SKM-1 treated with dmso at 0.1 percent for 144 hours (cell line): Measurements from ENCODE around the gene FOXM1.

Experiments used
- DNase-seq: peaks from one replicate; lab custom pipeline; 2025; ENCODE audit not compliant: unreplicated experiment; lab: John Stamatoyannopoulos, UW

The FOXM1 gene

DNA sequence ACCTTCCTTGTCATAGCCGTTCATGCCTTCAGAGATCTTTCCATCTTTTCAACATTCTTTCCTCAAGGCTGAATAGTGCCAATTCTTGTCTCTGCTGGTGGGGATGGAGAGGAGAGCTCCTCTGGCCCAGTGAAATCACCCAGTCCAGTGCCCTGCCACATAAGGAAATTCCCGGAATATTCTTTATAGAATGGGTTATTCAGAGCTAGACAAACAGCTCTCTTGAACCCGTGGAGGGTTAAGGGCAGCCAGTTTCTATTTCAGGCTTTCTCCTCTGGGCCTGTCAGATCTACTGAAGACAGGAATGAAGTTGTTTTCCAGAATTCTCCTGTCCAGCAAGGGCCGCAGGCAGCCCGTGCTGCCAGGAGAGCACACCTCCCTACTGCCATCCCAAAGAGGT lies 34.0 kb downstream of the FOXM1 start:
- no peak for DNase-seq

DNA sequence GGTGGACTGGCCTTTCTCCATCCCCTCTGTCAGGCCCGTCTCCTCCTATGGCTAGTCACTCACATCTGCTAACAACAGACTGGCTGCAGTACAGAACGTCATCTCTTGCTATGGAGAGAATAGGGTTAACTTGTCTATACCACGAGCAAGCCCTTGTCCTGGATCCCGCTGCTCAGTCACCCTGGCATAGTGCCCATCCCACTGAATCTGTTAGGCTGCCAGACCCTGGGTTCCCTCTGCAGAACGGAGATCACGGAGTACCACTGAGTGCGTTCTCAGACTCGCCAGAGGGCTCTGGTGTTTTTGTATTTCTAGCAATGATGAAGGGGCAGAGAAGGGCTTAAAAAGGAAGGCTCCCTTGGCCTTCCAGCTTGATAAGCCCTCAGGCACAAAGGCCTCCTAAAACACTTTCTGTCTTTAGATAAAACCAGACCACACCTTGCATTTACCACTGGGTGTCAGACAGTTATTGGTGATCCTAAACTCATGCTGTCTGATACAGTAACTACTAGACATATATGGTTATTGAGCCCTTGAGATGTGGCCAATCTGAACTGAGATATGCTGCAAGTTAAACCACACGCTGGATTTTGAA lies 35.8 kb downstream of the FOXM1 start:
- no peak for DNase-seq

DNA sequence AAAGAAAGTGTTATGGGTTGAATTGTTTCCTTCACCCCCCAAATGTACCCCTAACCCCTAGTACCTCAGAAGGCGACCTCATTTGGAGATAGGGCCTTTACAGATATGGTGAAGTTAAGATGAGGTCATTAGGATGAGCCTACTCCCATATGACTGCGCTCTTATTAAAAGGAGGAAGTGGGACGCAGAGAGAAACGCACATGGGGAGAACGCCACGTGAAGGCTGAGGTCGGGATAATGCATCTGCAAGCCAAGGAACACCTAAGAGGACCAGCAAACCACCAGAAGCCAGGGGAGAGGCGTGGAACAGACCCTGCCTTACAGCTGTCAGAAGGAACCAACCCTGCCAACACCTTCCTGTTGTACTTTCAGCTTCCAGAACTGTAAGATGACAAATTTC lies 40.4 kb downstream of the FOXM1 start:
- DNase-seq = no peak

DNA sequence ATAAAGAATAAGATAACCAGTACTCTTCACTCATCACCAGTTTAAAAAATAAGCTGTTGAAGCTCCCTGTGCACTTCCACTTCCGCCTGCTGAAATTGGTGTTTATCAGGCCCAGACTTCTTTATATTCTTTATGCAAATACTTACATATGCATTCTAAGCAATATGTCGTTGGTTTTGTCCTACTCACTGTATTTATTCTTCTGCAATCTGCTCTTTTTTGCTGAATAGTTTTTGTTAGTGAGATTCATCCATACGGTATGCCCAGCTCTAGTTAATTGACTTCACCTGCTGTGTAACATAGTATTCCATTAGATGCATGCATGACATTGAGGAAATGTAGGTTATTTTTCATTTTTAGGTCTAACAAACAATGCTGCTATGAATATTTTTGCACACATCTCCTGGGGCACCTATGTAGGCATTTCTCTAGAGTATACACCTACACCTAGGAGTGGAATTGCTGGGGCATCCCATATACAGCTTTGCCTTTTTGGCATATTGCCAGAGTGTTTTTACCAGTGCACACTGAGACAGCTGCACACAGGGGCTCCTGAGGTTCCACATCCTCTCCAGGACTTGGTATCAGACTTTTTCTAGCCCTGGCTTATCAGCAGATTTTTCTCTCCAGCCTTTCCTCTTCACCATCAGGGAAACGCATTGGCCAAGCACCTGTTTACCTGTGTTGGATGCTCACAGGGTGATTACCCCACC lies 41.1 kb downstream of the FOXM1 start:
- DNase-seq = no peak

DNA sequence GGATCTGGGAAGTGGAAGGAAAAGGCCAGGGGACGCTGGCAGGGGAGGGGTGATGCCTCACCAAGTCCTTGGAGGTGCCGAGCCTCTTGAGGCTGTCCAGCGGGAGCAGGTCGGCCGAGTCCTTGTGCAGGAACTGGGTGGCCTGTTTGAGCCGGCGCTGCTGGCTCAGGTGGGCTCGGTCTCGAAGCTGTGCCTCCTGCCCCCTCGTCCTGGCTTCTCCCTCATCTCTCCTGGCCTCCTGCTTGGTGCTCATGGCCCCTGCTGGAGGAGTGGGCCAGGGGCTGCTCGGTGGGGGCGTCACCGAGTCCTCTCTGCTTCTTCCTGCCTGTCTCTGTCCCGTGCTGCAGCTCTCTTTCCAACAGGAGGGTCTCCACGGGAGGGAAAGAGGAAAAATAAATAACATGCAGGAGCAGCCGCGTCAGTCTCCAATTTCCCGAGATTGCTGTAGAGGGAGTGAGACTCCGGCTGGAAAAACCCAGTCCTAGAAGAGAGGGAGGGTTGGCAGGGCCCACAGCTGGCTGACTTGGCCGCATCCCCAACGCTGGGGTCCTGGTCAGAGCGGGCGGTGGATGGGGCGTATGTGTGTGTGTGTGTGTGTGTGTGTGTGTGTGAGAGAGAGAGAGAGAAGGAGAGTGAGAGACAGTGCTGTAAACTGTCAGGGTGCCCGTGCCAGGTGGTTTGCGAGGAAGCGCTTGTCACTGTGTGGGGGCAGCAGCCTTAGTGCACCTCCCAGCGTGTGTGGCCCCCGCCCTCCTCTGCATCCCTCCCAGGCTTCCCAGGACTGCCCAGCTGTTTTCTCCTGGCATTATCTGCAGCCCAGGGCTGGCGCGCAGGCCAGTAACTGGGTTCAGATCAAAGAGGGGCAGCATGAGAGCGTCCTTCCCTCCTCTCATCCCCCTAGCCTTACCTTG lies 42.1 kb downstream of the FOXM1 start, which contains the start of gene NRIP2:
Gene NRIP2, minus strand, starts transcription at position 455 of the 911 bp plus-strand sequence. Its CDS starts 52 bp downstream, at position 403.
- DNase-seq = no peak

DNA sequence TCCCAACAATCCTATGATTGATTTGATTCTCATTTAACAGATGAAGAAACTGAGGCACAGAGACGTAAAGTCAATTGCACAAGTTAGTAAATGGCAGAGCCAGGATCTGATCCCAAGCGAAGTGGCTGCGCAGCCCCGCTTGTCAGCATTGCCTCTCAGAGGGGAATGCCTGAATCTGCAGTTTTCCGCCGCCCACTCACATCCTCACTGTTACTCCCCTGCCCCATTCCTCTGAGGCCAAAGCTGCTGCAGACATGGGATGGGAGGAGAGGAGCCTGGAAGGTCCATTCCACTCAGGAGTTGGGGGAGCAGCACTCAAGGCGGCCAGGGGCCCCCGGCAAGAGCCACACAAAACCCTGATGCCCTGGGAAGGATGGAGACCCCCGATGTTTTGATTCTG lies 43.2 kb downstream of the FOXM1 start:
- DNase-seq = no peak

DNA sequence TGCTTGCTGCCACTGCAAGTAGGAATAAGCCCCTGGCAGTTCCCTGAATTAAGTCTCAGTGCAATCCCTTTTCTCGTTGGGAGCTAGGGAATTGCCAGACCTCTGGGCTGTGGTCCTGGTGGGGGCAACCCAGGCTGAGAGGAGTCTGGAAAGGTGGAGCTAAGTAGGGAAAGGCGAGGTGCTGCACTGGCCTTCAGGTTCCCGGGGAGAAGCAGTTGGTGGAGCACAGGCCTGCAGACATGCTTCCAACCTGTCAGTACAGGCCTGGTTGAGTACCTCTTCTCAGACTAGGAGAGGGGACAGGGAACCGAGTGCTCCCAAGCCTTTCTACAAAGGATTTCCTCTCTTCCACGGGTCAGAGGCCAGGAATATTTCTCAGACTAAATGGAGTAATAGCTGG lies 43.6 kb downstream of the FOXM1 start:
- no peak for DNase-seq

DNA sequence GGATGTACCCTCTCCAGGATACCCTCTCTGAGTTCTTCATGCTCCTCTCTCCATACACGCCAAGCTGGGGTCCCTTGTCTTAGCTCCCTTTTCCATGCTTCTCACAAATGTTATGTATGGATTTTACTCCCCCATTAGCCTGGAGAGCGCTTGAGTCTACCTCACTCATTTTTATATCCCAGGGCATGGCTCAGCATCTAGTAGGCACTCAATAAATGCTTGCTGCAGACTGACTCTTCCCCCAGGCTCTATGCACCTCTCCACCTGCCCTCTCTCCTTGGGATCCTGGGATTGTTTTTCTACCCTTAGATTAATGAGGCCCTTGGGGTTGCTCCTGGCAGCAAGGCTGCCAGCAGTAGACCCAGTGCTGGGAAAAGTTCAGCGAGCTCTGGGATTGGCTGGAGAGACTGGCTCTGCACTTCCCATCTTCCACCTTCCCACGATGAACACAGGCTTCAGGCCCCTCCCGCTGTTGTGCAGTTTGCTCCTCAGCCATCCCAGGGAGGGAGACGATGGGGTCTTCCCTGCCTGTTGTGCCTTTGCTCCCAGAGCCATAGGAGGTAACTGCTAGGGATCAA lies 44.3 kb downstream of the FOXM1 start:
- no peak for DNase-seq

DNA sequence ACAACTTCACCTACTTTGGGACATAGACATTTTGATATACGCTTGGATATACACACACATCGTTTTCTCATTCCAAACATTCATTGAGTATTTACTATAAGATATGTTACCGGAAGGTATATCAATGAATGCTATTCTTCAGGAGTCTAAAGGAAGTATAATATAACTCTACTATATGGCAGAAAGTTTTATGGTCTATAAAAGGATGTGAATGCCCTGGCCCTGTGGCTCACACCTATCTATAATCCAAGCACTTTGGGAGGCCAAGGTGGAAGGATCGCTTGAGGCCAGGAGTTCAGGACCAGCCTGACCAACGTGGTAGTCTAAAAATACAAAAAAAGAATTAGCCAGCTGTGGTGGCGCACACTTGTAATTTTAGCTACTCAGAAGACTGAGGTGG lies 47.7 kb downstream of the FOXM1 start:
- DNase-seq = no peak

DNA sequence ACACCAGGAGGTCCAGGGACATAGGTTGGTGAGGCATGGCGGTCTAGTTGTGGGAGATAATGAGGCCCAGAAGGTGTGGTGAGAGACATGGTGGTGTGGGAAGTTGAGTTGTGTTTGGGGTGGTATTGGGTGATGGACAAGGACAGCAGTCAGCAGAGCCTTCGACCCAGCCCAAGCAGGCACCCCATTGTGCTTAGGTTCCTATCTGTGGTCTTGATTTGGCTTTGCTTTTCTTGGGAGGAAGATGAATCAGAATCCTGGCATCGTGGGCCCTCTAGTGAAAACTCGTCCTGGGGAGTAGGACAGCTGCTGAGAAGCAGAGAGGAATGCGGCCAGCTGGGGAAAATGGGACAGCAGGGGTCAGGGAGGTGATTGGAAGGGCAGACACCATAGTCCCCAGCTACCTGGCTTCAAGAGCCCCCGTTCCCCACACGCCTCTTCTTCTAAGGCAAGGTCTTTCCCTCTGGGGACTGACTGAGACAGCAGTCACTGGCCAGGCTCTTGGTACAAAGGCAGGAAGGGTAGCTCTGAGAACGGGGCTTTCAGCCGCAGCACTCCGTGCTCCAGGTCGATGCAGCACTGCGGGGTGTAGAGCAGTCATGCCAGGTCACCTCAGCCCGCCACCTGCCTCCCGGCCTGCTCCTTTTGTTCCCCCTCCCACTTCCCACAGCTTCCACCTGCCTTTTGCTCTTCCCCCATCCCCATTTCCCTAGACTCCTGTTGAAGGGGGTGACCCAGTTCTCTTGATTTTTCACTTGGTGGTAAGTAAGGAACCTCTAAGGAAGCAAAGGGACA lies 50.1 kb downstream of the FOXM1 start:
- DNase-seq = no peak

DNA sequence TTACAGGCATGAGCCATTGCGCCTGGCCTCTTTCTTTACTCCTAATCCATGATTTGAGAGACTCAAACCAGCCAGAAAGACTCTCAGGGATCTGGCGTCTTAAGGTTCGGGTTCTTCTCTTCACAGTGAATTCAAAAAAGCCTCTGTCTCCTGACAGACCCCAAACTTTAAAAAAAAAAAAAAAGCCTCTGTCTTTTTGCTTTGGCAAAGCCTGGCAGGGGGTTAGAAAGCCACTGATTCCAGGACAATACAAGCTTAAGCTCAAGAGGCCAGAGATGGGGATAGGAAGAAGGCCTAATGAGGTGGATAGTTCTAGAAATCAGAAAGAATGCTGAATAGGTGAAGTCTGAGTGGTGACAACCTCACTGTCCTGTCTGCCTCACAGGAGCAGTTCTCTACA lies 50.9 kb downstream of the FOXM1 start:
- DNase-seq = no peak

- no peak for DNase-seq
These were observed 51.8 kb downstream of the FOXM1 start for GRCh38 chr12:2825132-2825531.

GRCh38 chr12:2824541-2824940 lies 52.4 kb downstream of the FOXM1 start:
- DNase-seq = no peak

- DNase-seq = no peak
These were observed 53.5 kb downstream of the FOXM1 start for GRCh38 chr12:2823483-2823882.

GRCh38 chr12:2820432-2820831 lies 56.5 kb downstream of the FOXM1 start:
- no peak for DNase-seq

GRCh38 chr12:2819810-2820209 lies 57.2 kb downstream of the FOXM1 start:
- DNase-seq = no peak

DNA sequence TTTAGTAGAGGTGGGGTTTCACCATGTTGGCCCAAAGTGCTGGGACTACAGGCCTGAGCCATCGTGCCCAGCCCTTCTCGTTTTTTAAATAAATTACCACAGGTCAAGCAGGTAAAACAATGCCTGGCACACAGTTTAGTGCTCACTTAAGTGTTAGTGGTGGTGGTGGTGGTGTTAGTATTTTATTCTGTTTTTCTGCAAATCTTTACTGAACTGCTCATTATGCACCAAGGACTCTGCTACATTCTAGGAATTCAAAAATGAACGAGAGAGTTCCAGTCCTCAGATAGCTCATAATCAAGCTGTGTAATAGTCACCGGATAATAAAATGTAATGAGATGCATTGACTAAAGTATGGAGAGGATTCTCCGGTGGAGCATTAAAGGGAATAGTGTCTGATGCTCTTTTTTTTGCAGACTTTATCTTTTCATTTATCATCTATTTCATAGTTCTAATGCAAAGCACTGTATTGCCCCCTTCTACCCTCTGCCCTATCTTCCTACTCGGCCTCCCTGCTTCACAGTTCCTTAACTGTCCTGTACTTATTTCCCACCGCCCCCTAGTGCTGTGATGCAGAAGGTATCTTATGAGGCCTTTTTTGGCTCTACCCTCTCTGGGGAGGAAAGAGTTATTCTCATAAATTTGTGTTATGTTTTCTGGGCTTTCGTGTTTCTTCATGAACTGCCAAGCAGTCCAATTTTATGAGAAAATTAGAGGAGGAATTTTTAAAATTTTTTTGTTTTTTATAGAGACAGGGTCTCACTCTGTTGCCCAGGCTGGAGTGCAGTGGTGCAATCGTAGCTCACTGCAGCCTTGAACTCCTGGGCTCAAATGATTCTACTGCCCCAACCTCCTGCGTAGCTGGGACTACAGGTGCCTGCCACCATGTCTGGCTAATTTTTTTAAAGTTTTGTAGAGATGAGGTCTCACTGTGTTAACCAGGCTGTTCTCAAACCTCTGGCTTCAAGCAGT lies 63.5 kb downstream of the FOXM1 start:
- peak; percentile 58 for DNase-seq

GRCh38 chr12:2812290-2813213 lies 64.4 kb downstream of the FOXM1 start, which contains the start of gene ITFG2:
ITFG2 (plus strand) TSS chr12:2812668; CDS start chr12:2812761, 93 bp downstream.
- DNase-seq = peak; percentile 90
